Astrocyte (in vitro differentiated cells and primary cell): ENCODE measurements around the gene FADS6. TPM values are rescaled to one million over a fixed set of nuclear protein-coding genes. Genes with fewer than 3 reads are reported as not detected.

ENCODE experiments used
- DNase-seq: peaks from one replicate; pipeline ENCODE4 v3.0.0-alpha.2; 2010; ENCODE audit warnings: low read depth
- FAIRE-seq: peaks from 2 replicates; lab custom pipeline; 2011; peaks lifted over from hg19 to GRCh38; lab: Jason Lieb, UNC
- H2AFZ ChIP-seq: 2 replicates; pipeline ENCODE4 v1.6.0; 2012; ENCODE audit warnings: low read depth, low read length, inconsistent platforms
- H3K27ac ChIP-seq: 2 replicates; pipeline ENCODE4 v1.5.1; 2011; ENCODE audit warnings: low read depth, low read length, inconsistent platforms
- H3K27me3 ChIP-seq: 2 replicates; pipeline ENCODE4 v1.6.0; 2011; ENCODE audit warnings: low read length, inconsistent platforms; ENCODE audit not compliant: insufficient read depth
- H3K36me3 ChIP-seq: 2 replicates; pipeline ENCODE4 v1.5.1; 2011; ENCODE audit warnings: low read length, inconsistent platforms; ENCODE audit not compliant: insufficient read depth
- H3K4me1 ChIP-seq: 2 replicates; pipeline ENCODE4 v1.5.1; 2011; ENCODE audit warnings: low read length, inconsistent platforms; ENCODE audit not compliant: insufficient read depth
- H3K4me2 ChIP-seq: 2 replicates; pipeline ENCODE4 v1.6.0; 2012; ENCODE audit warnings: low read length, inconsistent platforms
- H3K4me3 ChIP-seq: 2 replicates; pipeline ENCODE4 v1.5.1; 2011; ENCODE audit warnings: low read depth, mild to moderate bottlenecking, low read length, inconsistent platforms; ENCODE audit not compliant: insufficient read depth
- H3K79me2 ChIP-seq: 2 replicates; pipeline ENCODE4 v1.6.0; 2012; ENCODE audit warnings: mild to moderate bottlenecking, low read length, inconsistent platforms; ENCODE audit not compliant: insufficient read depth
- H3K9ac ChIP-seq: 2 replicates; pipeline ENCODE4 v1.6.0; 2012; ENCODE audit warnings: mild to moderate bottlenecking, low read length, inconsistent platforms
- H3K9me3 ChIP-seq: 2 replicates; pipeline ENCODE4 v1.5.1; 2012; ENCODE audit warnings: low read depth, mild to moderate bottlenecking, low read length, inconsistent platforms; ENCODE audit not compliant: insufficient read depth
- H4K20me1 ChIP-seq: 2 replicates; pipeline ENCODE4 v1.6.0; 2012; ENCODE audit warnings: low read length, inconsistent platforms; ENCODE audit not compliant: insufficient read depth
- H3K27ac Mint-ChIP-seq: one replicate; pipeline ENCODE4 v1.8.0; 2021; ENCODE audit warnings: mild to moderate bottlenecking, mixed read lengths; ENCODE audit not compliant: unreplicated experiment
- H3K27me3 Mint-ChIP-seq: one replicate; pipeline ENCODE4 v1.8.0; 2021; ENCODE audit warnings: low read depth, mixed read lengths; ENCODE audit not compliant: unreplicated experiment
- H3K36me3 Mint-ChIP-seq: one replicate; pipeline ENCODE4 v1.8.0; 2021; ENCODE audit warnings: low read depth, mixed read lengths; ENCODE audit not compliant: unreplicated experiment
- H3K4me1 Mint-ChIP-seq: one replicate; pipeline ENCODE4 v1.8.0; 2021; ENCODE audit warnings: low read depth, mixed read lengths; ENCODE audit not compliant: unreplicated experiment
- H3K4me3 Mint-ChIP-seq: one replicate; pipeline ENCODE4 v1.8.0; 2021; ENCODE audit warnings: mild to moderate bottlenecking, moderate library complexity, mixed read lengths; ENCODE audit not compliant: unreplicated experiment
- H3K9me3 Mint-ChIP-seq: one replicate; pipeline ENCODE4 v1.8.0; 2021; ENCODE audit warnings: mild to moderate bottlenecking, mixed read lengths; ENCODE audit not compliant: unreplicated experiment
- CTCF ChIP-seq: IDR thresholded peaks from 2 replicates; pipeline ENCODE4 v1.5.1; 2011; ENCODE audit warnings: low read depth, mild to moderate bottlenecking, inconsistent platforms, low read length, moderate library complexity; ENCODE audit not compliant: insufficient read depth
- EZH2 ChIP-seq: IDR thresholded peaks from 2 replicates; pipeline ENCODE4 v1.6.1; 2012; ENCODE audit warnings: mild to moderate bottlenecking, low read length, inconsistent platforms; ENCODE audit not compliant: insufficient read depth
- total RNA-seq: library from RNA; stranded (reverse); gene quantifications from 2 replicates; pipeline ENCODE4 v1.2.1, GENCODE V29; 2021

FADS6 gene
- total RNA-seq, 1 donor from 2014 or later, result not detected

GRCh38 chr17:74939534-74939933 is 46.1 kb upstream of the FADS6 start:
- Histone ChIP-seq H2AFZ (no peak overlapping the region), H3K27ac (no peak overlapping the region), H3K79me2 (no peaks in the 10 kb centered on the region), H3K4me2 (no peak overlapping the region), H3K4me3 (no peak overlapping the region), H3K9ac (no peak overlapping the region), H3K36me3 (no peaks in the 10 kb centered on the region), H3K9me3 (no peaks in the 10 kb centered on the region), H3K4me1 (no peaks in the 10 kb centered on the region), H4K20me1 (no peaks in the 10 kb centered on the region), H3K27me3 (peaks cover 42% of the 10 kb centered on the region)
- H3K4me1 Mint-ChIP-seq, result no peaks in the 10 kb centered on the region
- peak overlapping the region; percentile 10 for H3K4me3 Mint-ChIP-seq
- no peak for DNase-seq
- H3K9me3 Mint-ChIP-seq, result peaks cover 3% of the 10 kb centered on the region
- no peak overlapping the region for H3K27ac Mint-ChIP-seq
- TF ChIP-seq EZH2 (no peak), CTCF (no peak)
- FAIRE-seq, result no peak
- no peaks in the 10 kb centered on the region for H3K36me3 Mint-ChIP-seq
- H3K27me3 Mint-ChIP-seq, result peaks cover 76% of the 10 kb centered on the region

GRCh38 chr17:74938194-74938950 is 44.9 kb upstream of the FADS6 start:
- Mint-ChIP-seq H3K9me3 (peaks cover 3% of the 10 kb centered on the region), H3K27ac (no peak overlapping the region), H3K36me3 (no peaks in the 10 kb centered on the region), H3K27me3 (peaks cover 75% of the 10 kb centered on the region), H3K4me1 (no peaks in the 10 kb centered on the region), H3K4me3 (no peak overlapping the region)
- Histone ChIP-seq H3K36me3 (no peaks in the 10 kb centered on the region), H3K4me3 (no peak overlapping the region), H4K20me1 (no peaks in the 10 kb centered on the region), H3K9ac (no peak overlapping the region), H3K79me2 (no peaks in the 10 kb centered on the region), H3K27ac (no peak overlapping the region), H3K4me1 (no peaks in the 10 kb centered on the region), H3K9me3 (no peaks in the 10 kb centered on the region), H2AFZ (no peak overlapping the region), H3K4me2 (no peak overlapping the region), H3K27me3 (peaks cover 43% of the 10 kb centered on the region)
- no peak for FAIRE-seq
- TF ChIP-seq CTCF (no peak), EZH2 (no peak)
- DNase-seq, result no peak
